HG03354 (cell line): ENCODE results near the gene KRT77.
"Not testable (repeated sequence)": the region's sequence is repeated elsewhere in the genome, so short reads cannot be mapped to it uniquely, and the experiment has no call there.

Source experiments
- ATAC-seq: cut with Tn5 transposase; IDR thresholded peaks from one replicate; pipeline ENCODE4 v1.9.1; 2021; ENCODE audit warnings: mild to moderate bottlenecking; ENCODE audit not compliant: unreplicated experiment, poor library complexity, severe bottlenecking

Gene KRT77

GRCh38 chr12:52726451-52726850 is 23.1 kb upstream of the KRT77 start:
- ATAC-seq = no peak

DNA sequence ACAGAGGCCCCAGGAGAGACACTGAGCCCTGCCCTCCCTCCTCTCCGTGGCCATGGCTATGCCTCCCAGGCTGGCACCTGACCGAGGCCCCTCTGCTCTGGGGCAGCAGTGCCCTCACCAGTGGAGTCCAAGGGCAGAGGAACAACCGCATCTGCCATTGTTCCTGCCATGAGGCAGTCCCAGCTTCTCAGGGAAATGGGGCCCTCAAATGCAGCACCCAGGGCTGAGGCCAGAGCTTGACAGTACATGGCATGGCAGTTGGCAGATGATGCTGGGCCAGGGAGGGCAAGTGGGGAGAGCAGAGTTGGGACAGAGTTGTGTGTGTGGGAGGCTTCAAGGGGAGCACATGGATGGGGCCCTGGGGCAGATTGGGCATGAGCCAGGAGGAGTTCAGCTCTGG is 21.1 kb upstream of the KRT77 start:
- ATAC-seq = no peak

- no peak for ATAC-seq
These were observed 19.4 kb upstream of the KRT77 start for GRCh38 chr12:52722680-52723079.

DNA sequence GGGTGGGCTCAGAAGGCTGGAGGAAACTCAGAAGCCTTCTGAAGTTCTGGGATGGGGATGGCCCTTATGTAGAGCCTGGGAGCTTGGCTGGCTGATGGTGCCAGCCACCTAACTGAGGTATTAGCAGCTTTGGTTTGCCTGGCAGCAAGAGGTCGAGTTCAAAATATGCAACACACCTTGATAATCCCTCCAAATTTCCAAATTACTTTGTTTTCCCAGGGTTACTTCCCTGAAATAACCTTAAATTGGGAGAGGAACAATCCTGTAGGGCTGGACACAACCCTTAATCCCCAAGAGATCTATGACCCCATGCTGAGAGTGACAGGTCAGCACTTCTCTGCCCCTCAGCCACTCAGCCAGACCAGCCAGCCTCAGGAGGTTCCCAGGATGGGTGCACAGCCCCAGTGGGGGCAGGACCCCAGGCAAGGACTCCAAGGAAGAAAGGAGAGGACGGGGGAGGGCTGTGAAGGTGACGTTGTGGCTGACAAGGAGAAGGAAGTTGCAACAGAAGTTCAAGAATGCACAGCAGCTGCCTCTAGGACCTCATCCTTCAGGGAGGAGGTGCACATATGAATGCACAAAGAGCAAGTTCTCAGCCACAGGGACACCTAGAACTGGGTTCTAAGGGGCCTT is 18.6 kb upstream of the KRT77 start:
- no peak for ATAC-seq

DNA sequence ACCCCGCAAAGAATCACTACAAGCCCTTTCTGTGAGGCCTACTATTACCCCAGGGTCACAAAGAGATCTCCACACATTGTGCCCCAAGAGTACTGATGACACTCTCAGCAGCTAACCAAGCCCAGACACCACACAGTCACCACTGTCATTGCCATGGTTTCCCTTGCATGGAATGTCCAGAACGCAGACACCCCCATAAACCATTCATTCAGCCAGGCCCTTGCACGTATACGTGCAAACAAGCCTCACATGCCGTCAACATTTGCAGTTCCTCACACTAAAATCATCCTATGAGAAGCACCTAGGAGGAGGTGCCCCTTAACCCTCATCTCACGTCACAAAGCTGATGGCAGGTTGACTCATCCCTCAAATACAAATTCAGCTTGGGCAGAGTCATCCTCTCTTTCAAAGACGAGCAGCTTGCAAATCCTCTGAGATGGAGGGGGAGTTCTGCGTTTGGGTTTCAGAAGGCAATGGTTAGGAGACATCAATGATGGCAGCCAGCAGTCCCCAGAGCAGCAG is 17.1 kb upstream of the KRT77 start:
- no peak for ATAC-seq

DNA sequence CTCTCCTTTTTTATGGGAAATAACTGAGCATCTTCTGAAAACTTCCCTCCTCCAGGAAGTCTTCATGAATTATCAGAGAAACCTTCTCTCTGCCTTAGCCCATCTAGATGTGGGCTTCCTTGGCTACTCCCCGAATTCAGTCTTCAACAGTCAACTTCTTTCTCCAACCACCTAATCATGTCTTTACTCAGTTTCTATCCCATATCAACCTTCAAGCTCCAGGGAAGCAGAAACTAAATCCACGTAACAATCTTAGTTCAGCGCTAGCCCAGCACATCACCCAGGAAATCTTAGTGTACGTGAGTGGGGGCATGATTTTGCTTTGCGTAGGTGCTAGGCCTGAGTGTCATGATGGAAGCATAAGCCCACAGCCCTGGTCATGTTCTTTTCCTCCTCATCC is 12.7 kb upstream of the KRT77 start:
- ATAC-seq = no peak

GRCh38 chr12:52715416-52715815 is 12.1 kb upstream of the KRT77 start:
- no peak for ATAC-seq

DNA sequence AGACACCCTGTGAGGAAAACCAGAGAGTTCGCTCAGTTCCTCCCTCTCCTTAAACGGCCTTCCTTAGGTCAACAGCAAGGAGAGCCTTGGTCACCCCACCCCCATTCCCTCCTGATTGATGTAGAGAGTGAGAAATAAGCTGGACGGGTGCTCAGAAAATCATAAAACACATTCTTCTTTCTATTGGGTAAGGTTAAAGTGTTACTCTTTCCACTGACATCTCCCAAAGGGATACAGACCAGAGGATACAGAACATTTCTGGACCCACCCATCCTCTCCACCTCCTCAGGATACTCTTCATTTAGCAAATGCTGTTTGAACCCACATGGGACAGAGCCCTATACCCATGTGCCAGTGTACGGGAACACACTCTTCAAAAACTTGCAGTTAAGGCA is 11.6 kb upstream of the KRT77 start:
- ATAC-seq = no peak

- no peak for ATAC-seq
These were observed 10.9 kb upstream of the KRT77 start for GRCh38 chr12:52713960-52714886.

- not testable (repeated sequence) for ATAC-seq
These were observed 8.8 kb upstream of the KRT77 start for GRCh38 chr12:52712122-52712521.

- no peak for ATAC-seq
These were observed 7.4 kb upstream of the KRT77 start for GRCh38 chr12:52710730-52711129.

DNA sequence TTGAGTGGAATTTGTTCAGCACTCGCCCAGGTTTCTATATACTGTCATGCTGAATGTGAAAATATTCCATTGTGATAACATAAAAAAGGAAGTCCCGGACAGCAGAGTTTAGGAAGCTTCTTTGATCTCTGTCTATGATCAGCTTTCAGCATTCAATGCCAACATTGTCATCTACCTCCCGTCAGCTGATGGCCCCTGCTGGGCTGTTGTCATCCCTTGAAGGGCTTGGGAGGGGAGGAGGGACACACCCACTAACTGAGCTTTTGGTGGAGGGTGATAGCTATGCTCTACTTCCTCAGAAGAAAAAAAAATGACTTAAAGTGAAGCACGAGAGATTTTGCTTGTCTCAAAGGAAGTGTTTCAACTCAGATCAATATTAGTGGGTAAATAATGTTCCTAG is 4.7 kb upstream of the KRT77 start:
- no peak for ATAC-seq

DNA sequence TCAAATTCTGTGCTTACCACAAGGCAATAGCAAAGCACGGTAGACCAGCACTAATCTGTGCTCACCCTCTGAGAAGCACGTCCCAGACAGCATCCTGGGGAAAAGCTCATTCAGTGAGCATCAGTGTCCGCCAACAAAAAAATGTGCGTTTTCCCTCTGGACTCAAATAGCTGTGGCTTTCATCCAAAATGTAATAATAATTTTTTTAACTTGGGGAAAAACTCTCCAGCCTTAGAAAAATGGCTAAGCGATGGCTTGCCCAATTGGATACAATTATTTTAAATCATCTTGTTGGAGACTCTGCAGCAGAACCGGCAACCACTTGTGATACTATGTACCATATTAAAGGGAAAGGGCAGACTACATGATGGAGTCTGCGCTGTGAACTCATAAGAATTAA is 1.1 kb upstream of the KRT77 start:
- ATAC-seq = no peak

- no peak for ATAC-seq
These were observed 554 bp upstream of the KRT77 start for GRCh38 chr12:52703878-52704277.

- no peak for ATAC-seq
These were observed 986 bp downstream of the KRT77 start for GRCh38 chr12:52702338-52702737.

DNA sequence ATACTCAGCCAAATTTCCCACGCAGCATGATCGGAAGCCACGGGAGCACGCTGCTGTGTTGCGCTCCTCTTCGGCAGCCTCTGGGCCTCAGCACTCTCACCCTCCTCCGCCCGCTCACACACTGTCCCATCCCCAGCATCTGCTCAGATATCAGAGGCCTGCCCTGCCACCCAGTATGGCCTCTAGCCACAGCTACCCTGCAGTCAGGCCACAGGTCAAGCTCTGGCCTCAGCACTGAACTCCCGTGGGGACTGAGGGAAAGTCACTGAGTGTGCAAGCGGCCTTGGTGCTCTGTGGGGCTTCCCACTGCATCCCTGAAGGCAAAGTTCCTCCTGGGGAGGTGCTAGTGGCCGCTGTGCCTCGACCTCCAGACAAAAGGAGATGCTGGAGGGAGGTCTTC is 2.0 kb downstream of the KRT77 start:
- ATAC-seq = no peak

DNA sequence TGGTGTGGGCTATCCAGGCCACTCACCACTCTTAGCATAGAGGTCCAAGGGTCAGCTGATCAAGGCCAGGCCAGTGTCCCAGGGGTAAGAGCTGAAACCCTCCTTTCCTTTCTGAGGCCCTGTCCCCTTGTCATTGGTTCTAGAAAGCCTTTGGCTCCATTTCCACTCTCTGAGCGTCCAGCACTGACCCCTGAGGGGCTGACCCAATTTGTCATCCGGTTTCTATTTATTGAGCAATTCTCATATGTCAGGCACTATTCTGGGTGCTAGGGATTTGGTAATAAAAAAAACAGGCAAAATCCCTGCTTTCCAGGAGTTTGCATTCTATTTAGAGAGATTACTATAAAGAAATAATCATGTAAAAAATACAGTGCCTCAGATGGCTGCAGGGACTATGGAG is 3.4 kb downstream of the KRT77 start:
- ATAC-seq = no peak

GRCh38 chr12:52699373-52699772 is 4.0 kb downstream of the KRT77 start:
- no peak for ATAC-seq

DNA sequence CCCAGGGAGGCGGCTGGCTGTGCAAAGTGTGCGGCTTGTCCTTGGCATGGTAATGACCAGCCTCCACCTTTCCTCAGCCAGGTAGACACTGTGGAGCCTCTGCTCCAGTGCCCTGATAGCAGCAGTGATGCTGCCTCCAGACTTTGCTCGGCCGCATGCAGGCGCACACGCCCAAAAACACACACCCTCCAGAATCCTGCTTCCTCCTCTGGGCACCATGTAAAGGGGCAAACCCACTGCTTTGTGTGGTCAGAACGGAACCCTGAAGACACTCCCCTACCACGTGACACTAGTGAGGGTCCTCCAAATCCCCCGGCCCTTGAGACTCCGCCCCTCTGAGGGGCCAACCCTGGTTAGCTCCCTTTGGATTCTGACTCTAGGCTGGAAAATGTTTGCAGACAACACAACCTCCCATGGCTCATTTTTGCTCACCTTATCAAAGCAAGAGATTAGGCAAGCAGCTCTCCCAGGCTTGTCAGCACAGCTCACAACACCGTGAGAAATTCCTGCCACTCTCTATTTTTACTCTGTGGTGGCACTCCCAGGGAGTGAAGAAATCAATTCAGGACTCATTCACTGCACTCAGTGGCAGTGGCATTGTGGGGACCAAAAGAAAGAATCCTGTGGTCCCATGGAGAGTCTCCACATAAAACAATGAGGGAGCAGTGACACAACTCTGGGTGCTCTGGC is 4.5 kb downstream of the KRT77 start:
- no peak for ATAC-seq

DNA sequence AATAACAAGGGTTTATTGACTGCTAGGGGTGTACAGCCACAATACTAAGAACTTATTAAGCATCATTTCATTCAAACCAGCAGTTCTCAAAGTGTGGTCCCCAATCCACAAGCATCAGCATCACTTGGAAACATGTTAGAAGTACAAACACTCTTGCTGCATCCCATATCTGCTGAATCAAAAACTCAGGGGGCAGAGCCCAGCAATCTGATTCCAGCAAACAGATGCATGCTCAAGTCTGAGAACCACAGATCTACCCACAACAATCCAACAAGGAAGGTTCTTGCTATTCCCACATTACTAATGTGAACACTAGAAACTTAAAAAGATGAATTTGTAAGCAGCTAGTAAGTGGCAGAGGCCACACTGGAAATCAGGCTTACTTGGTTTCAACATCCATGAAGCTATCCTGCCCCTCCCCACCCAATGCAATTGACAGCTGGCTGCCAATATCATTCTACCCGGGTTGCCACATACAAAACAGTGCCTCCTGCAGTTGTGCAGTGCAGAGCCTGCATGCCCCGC is 6.2 kb downstream of the KRT77 start:
- no peak for ATAC-seq
